ENCODE measurements around the gene ZNF837.

GRCh38 chr19:58397533-58398037, 16.8 kb upstream of the ZNF837 start:
- no peak for TF ChIP-seq CTCF (IDR thresholded peaks at IDR 0.05; ENCODE audit: poor library complexity)
- TF ChIP-seq EZH2 (IDR thresholded peaks at IDR 0.05; ENCODE audit: borderline replicate concordance): no peak

Measured in hepatocyte (in vitro differentiated cells).